Colonic mucosa (tissue), 4 donors: ENCODE measurements around the gene MAP3K1. TPM values are rescaled to one million over a fixed set of nuclear protein-coding genes. Genes with fewer than 3 reads are reported as not detected.

ENCODE experiments used
- DNase-seq: peaks from one replicate; pipeline ENCODE4 v3.0.0-alpha.2; 2020
- H3K27ac ChIP-seq: fragments of 200-600 bp; one replicate; pipeline ENCODE4 v1.8.0; 2021
- H3K27me3 ChIP-seq: fragments of 200-600 bp; one replicate; pipeline ENCODE4 v1.8.0; 2021
- H3K36me3 ChIP-seq: fragments of 200-600 bp; one replicate; pipeline ENCODE4 v1.8.0; 2021
- H3K4me1 ChIP-seq: fragments of 200-600 bp; one replicate; pipeline ENCODE4 v1.8.0; 2021; ENCODE audit warnings: mild to moderate bottlenecking
- H3K4me3 ChIP-seq: fragments of 200-600 bp; one replicate; pipeline ENCODE4 v1.8.0; 2021
- H3K9ac ChIP-seq, 2 donors: one replicate each; pipeline ENCODE4 v1.7.0; 2013; ENCODE audit warnings: control low read depth in 2 of 2, low read depth in 2 of 2, low read length in 2 of 2
- H3K9me3 ChIP-seq: fragments of 200-600 bp; one replicate; pipeline ENCODE4 v1.8.0; 2021
- intact Hi-C: fragments of 100-400 bp; cut with DNase I; formaldehyde crosslinking; loops from one replicate; pipeline ENCODE4 v1.14.1; 2022
- total RNA-seq, 2 donors: library from RNA; stranded (reverse); fragmentation: NEBNext Ultra II Directional in 1 of 2; extraction: Animal tissue kit (Norgen Biotek cat#: 25700) in 1 of 2; gene quantifications; one replicate each; pipeline ENCODE4 v1.2.1, GENCODE V29; 2021
- TF ChIP-seq, protein P1 (sequence below): fragments of 200-600 bp; IDR thresholded peaks from one replicate; pipeline ENCODE4 v1.8.0; 2022; ENCODE audit warnings: antibody characterized with exemption, mild to moderate bottlenecking
- donor health status: healthy.
- donor health status: DM: no; HTN: no; CAD: no.
- donor health status: DM: no; HTN: no; CAD: no.

Gene MAP3K1
- total RNA-seq, 2 donors from 2014 or later, result 12.2 to 12.6 TPM

DNA sequence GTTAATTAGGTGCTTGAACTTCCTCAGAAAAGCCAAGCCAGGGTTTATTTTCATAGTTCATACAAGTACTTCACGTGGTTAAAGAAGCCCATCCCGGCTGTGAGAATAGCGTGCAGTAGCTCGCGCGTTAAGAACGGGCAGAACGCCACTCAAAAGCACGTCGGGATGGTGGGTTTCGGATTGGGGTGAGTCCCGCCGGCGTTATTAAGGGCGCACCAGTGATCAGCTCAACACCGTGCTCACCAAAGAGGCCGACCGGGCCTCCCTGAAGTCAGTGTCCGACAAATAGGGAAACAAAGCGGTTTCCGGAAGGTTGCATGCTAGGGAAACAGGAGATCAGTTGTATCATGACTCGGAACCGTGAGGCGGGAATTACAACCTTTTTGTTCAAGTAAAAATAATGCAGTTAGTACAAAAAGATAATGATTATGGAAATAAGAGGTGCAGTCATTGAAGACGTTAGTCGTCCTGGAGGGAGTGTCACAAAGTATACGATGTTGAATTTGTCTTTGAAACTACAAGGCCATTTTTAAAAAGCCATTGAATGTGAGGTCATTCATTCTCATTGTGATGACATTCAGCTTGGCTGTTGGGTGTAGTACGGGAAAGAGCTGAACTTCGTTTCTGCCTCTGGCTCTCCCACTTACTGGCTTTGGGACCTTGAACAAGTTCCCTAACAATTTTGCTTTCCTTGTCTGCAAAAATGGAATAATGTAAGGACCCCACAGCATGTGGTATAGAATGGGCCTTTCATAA lies 95.0 kb downstream of the MAP3K1 start:
- Histone ChIP-seq H3K36me3 (no peaks in the 10 kb centered on the region), H3K4me3 (peak overlapping the region; percentile 51), H3K4me1 (no peaks in the 10 kb centered on the region), H3K27ac (peak overlapping the region; percentile 97), H3K9ac (peak overlapping the region; percentile 84 to 87), H3K9me3 (no peaks in the 10 kb centered on the region), H3K27me3 (no peaks in the 10 kb centered on the region)
- TF ChIP-seq, protein P1, sequence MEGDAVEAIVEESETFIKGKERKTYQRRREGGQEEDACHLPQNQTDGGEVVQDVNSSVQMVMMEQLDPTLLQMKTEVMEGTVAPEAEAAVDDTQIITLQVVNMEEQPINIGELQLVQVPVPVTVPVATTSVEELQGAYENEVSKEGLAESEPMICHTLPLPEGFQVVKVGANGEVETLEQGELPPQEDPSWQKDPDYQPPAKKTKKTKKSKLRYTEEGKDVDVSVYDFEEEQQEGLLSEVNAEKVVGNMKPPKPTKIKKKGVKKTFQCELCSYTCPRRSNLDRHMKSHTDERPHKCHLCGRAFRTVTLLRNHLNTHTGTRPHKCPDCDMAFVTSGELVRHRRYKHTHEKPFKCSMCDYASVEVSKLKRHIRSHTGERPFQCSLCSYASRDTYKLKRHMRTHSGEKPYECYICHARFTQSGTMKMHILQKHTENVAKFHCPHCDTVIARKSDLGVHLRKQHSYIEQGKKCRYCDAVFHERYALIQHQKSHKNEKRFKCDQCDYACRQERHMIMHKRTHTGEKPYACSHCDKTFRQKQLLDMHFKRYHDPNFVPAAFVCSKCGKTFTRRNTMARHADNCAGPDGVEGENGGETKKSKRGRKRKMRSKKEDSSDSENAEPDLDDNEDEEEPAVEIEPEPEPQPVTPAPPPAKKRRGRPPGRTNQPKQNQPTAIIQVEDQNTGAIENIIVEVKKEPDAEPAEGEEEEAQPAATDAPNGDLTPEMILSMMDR, result no peak
- peak; percentile 61 for DNase-seq
- intact Hi-C loops, result no loop called here

DNA sequence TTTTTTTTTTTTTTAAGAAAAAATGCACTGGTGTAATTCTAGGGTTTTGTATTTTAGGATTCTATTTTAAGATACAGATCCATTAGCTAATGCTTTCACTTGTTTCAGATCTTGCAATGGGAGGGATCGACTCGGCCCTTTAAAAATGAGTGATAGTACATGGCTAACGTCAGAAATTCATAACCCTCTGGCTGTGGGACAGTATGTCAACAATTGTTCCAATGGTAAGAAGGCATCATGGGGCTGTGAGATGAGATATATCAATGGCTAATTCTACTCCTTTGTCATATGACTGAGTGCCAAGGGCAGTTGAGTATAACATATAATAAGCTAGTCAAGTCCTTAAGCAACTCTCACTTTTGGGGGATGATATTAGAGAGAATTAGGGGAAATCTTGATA lies 98.4 kb downstream of the MAP3K1 start:
- no peak overlapping the region for H3K4me3 ChIP-seq
- H3K9me3 ChIP-seq, result no peaks in the 10 kb centered on the region
- no peaks in the 10 kb centered on the region for H3K4me1 ChIP-seq
- no peak for DNase-seq
- TF ChIP-seq, protein P1, result no peak
- H3K27me3 ChIP-seq, result no peaks in the 10 kb centered on the region
- no peak overlapping the region for H3K9ac ChIP-seq
- H3K27ac ChIP-seq, result no peak overlapping the region
- intact Hi-C loops, result no loop called here
- no peaks in the 10 kb centered on the region for H3K36me3 ChIP-seq

DNA sequence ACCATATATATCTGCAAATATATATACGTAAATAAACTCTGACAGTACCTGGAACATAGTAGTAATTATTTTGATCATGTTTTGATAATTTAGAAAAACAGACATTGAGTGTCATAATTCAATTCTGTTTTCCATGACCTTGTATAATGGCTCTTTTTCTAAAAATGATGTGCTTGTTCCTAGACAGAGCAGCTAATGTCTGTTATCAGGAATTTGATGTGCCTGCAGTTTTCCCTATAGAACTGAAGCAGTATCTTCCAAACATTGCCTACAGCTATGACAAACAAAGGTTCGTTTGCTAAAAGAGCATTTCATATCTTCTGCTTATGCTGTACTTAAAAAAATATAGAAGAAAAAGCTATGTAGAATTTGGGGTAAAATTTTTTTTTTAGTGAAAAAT lies 99.3 kb downstream of the MAP3K1 start:
- Histone ChIP-seq H3K27ac (no peak overlapping the region), H3K9me3 (no peaks in the 10 kb centered on the region), H3K27me3 (no peaks in the 10 kb centered on the region), H3K9ac (no peak overlapping the region), H3K4me3 (no peak overlapping the region), H3K4me1 (no peaks in the 10 kb centered on the region), H3K36me3 (no peaks in the 10 kb centered on the region)
- no peak for DNase-seq
- TF ChIP-seq, protein P1, result no peak
- intact Hi-C loops, result no loop called here

DNA sequence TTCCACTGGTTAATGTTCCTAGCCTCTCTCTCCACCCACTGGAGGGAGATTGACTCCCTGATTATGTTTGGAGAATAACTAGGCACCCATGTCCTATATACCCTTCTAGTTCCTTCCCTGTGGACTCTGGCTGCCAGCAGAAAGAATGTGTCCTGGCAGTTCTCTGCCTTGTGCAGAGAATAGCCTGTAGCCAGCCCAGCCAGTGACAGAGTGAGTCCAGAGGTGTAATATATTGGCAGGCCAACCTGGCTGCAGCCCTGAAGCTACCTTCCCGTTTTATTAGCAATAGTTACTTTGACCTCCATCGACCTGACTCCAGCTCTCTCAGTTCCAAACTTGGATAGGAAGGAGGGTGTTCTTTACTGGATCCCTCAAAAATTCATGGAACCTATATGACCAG lies 102.2 kb downstream of the MAP3K1 start:
- H3K36me3 ChIP-seq, result no peaks in the 10 kb centered on the region
- no peak overlapping the region for H3K4me3 ChIP-seq
- DNase-seq, result no peak

DNA sequence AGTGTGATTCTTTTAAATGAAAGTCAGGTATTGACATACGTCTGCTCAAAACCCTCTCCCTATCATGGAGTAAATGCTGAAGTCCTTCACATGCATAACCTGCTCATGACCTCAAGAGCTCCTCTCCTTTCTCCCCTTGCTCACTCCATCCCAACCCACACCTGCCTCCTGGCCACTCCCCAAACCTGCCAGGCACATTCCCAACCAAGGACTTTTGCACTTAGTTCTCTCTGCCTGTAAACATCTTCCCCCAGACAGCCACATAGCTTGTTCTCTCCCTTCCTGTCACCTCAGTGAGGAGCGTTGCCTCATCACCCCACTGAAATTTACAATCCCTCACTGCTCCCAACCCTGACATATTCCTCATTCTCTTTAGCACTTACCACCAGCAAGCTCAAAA lies 102.7 kb downstream of the MAP3K1 start:
- intact Hi-C loops, result no loop called here
- H3K4me1 ChIP-seq, result no peaks in the 10 kb centered on the region
- H3K9me3 ChIP-seq, result no peaks in the 10 kb centered on the region
- no peak overlapping the region for H3K9ac ChIP-seq
- TF ChIP-seq, protein P1, result no peak
- H3K27ac ChIP-seq, result no peak overlapping the region
- H3K27me3 ChIP-seq, result no peaks in the 10 kb centered on the region
- no peak overlapping the region for H3K4me3 ChIP-seq
- no peaks in the 10 kb centered on the region for H3K36me3 ChIP-seq
- DNase-seq, result peak; percentile 44

More for the DNA sequence above, 102.2 kb downstream of the MAP3K1 start:
- TF ChIP-seq, protein P1, result no peak
- Histone ChIP-seq H3K27me3 (no peaks in the 10 kb centered on the region), H3K4me1 (no peaks in the 10 kb centered on the region), H3K9ac (no peak overlapping the region), H3K9me3 (no peaks in the 10 kb centered on the region), H3K27ac (no peak overlapping the region)
- intact Hi-C loops, result no loop called here
